A673 (cell line): ENCODE results near the gene CDK17. TPM values are rescaled to one million over a fixed set of nuclear protein-coding genes. Genes with fewer than 3 reads are reported as not detected.
A peak's percentile ranks its signal among the peaks of the same experiment; 100 is the strongest.
"Not testable (repeated sequence)": the region's sequence is repeated elsewhere in the genome, so short reads cannot be mapped to it uniquely, and the experiment has no call there.

ENCODE experiments used
- BruUV-seq: library from RNA; stranded (reverse); fragments of 400-500 nt; replicated peaks from 2 replicates; lab custom pipeline; 2021; lab: Mats Ljungman, UMichigan
- CTCF ChIA-PET: fragments of 300-600 bp; sonication (Branson Sonifier 250); formaldehyde crosslinking; loops from one replicate; lab custom pipeline; 2022; ENCODE audit warnings: antibody characterized with exemption; lab: Charles Lee
- POLR2A ChIA-PET: fragments of 300-600 bp; sonication (Branson Sonifier 250); formaldehyde crosslinking; loops from one replicate; lab custom pipeline; 2022; ENCODE audit warnings: antibody characterized with exemption; ENCODE audit not compliant: low non-redundant PET; lab: Charles Lee
- DNase-seq: peaks from one replicate; pipeline ENCODE4 v3.0.0-alpha.2; 2015; ENCODE audit warnings: low spot score
- H3K27ac ChIP-seq: fragments of 200-600 bp; sonication (generic); 2 replicates; pipeline ENCODE4 v1.5.1; 2016; ENCODE audit warnings: mixed run types, low read depth, mild to moderate bottlenecking, mixed read lengths, antibody characterized with exemption, low read length; ENCODE audit not compliant: poor library complexity, severe bottlenecking
- H3K27me3 ChIP-seq: fragments of 200-600 bp; sonication (generic); replicated peaks from 2 replicates; pipeline ENCODE4 v1.6.1; 2017; ENCODE audit warnings: mixed run types, low read depth, mild to moderate bottlenecking, mixed read lengths, antibody characterized with exemption, low read length; ENCODE audit not compliant: insufficient read depth, poor library complexity
- H3K36me3 ChIP-seq: fragments of 200-600 bp; sonication (generic); 2 replicates; pipeline ENCODE4 v1.6.1; 2016; ENCODE audit warnings: mixed run types, mild to moderate bottlenecking, mixed read lengths, antibody characterized with exemption, low read length; ENCODE audit not compliant: insufficient read depth, poor library complexity, severe bottlenecking
- H3K4me1 ChIP-seq: fragments of 200-600 bp; sonication (generic); 2 replicates; pipeline ENCODE4 v1.6.1; 2017; ENCODE audit warnings: mixed run types, mild to moderate bottlenecking, mixed read lengths, antibody characterized with exemption, low read length; ENCODE audit not compliant: insufficient read depth, poor library complexity, severe bottlenecking
- H3K4me3 ChIP-seq: fragments of 200-600 bp; sonication (generic); 2 replicates; pipeline ENCODE4 v1.5.1; 2016; ENCODE audit warnings: low read depth, mixed run types, mild to moderate bottlenecking, mixed read lengths, low read length; ENCODE audit not compliant: poor library complexity, severe bottlenecking
- H3K9me3 ChIP-seq: fragments of 200-600 bp; sonication (generic); 2 replicates; pipeline ENCODE4 v1.6.1; 2016; ENCODE audit warnings: mixed run types, low read depth, mild to moderate bottlenecking, mixed read lengths, antibody characterized with exemption, low read length; ENCODE audit not compliant: poor library complexity, severe bottlenecking
- CTCF ChIP-seq: fragments of 300-800, 200-600 bp; sonication (generic); conservative IDR thresholded peaks from 2 replicates; pipeline ENCODE4 v1.5.1; 2017; ENCODE audit warnings: low read depth, mild to moderate bottlenecking, antibody characterized with exemption, low read length, moderate library complexity, mixed read lengths
- EZH2 ChIP-seq: fragments of 200-600 bp; sonication (generic); IDR thresholded peaks from 2 replicates; pipeline ENCODE4 v1.6.1; 2017; ENCODE audit warnings: borderline replicate concordance, low read depth, mild to moderate bottlenecking, mixed read lengths, antibody characterized with exemption, low read length; ENCODE audit not compliant: poor library complexity, severe bottlenecking
- intact Hi-C: fragments of 100-400 bp; cut with micrococcal nuclease; formaldehyde crosslinking; loops from one replicate; pipeline ENCODE4 v1.10.0; 2022; ENCODE audit not compliant: unreplicated experiment
- total RNA-seq: library from RNA; stranded (reverse); gene quantifications from 2 replicates; pipeline ENCODE4 v1.2.3, GENCODE V29; 2021

The CDK17 gene
- total RNA-seq, 1 experiment from 2014 or later: 34.8 TPM

DNA sequence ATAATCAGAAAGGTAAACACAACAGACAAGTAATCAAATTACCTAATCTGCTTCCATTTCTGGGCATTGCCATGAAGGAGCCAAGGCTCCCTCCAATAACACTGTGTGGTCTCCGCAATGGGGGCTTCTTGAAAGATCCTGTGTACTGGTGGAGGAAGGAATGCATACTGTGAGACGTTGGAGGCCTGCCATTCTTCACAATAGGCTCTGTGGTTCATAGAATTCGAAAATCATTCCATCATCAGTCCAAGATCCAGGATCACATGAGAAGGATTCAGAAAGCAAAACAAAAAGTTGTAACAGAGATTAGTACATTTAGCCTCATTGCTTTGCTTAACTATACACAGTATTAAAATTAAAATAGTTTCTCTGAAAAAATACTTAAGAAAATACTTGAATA is 76.3 kb downstream of the CDK17 start:
- no peak overlapping the region for H3K4me3 ChIP-seq
- no peaks in the 10 kb centered on the region for H3K9me3 ChIP-seq
- ChIA-PET CTCF (no interaction called here), POLR2A (no interaction called here)
- H3K4me1 ChIP-seq: no peaks in the 10 kb centered on the region
- H3K27ac ChIP-seq: no peak overlapping the region
- H3K36me3 ChIP-seq: peaks cover 10% of the 10 kb centered on the region
- no peak for TF ChIP-seq EZH2
- no peak for TF ChIP-seq CTCF
- BruUV-seq: no TSS peak
- DNase-seq: no peak
- H3K27me3 ChIP-seq: no peaks in the 10 kb centered on the region
- intact Hi-C loops: no loop called here

DNA sequence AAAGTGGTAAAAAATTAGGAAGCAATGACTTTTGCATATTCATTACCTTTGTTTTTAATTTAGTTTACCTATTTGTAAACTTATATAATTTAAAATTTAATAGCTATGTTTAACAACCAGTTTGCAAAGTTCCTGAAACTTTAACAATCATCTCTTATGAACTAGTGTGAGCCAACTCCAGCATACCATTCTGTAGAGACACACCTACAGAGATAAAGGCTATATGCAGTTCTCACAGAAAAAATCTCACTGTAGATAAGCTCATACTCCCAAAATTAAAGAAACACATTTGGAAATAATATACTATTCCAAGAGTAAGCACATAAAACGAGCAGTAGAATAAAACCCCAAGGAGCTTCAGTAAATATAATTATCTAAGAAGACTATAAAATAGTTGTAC is 77.5 kb downstream of the CDK17 start:
- Histone ChIP-seq H3K4me1 (no peaks in the 10 kb centered on the region), H3K27me3 (no peaks in the 10 kb centered on the region), H3K27ac (no peak overlapping the region), H3K36me3 (peaks cover 10% of the 10 kb centered on the region), H3K4me3 (no peak overlapping the region), H3K9me3 (no peaks in the 10 kb centered on the region)
- intact Hi-C loops: no loop called here
- ChIA-PET CTCF (no interaction called here), POLR2A (no interaction called here)
- no TSS peak for BruUV-seq
- TF ChIP-seq EZH2: no peak
- no peak for TF ChIP-seq CTCF
- no peak for DNase-seq

DNA sequence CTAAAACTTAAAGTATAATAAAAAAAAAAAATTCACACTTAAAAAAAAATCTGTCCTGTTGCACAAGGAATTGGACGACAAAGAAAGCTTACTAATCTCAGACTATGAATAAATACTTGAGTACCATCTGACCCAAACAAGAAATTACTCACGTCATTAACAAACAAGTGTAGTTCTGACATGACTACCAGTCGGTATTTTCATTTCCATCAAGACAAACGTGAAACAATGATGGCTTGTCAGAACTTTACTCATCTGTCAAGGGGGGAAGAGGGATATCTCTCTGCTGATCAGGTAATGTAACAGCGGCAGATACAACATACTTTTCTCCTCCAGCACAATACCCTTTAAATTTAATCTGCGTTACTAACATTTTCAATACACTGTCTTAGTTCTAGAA is 78.3 kb downstream of the CDK17 start:
- H3K9me3 ChIP-seq: no peaks in the 10 kb centered on the region
- H3K36me3 ChIP-seq: peaks cover 10% of the 10 kb centered on the region
- no peak for TF ChIP-seq EZH2
- TF ChIP-seq CTCF: no peak
- no peak overlapping the region for H3K27ac ChIP-seq
- H3K27me3 ChIP-seq: no peaks in the 10 kb centered on the region
- intact Hi-C loops: no loop called here
- DNase-seq: no peak
- H3K4me1 ChIP-seq: no peaks in the 10 kb centered on the region
- BruUV-seq: no TSS peak
- POLR2A ChIA-PET: interaction anchor here (0.6 kb wide), 1 partner anchor 492 kb away, joined by 7 read pairs; no protein-coding TSS in a partner anchor
- CTCF ChIA-PET: no interaction called here
- no peak overlapping the region for H3K4me3 ChIP-seq

- H3K4me3 ChIP-seq, intact Hi-C loops, CTCF ChIA-PET, H3K36me3 ChIP-seq, H3K9me3 ChIP-seq, H3K4me1 ChIP-seq, POLR2A ChIA-PET, DNase-seq, H3K27ac ChIP-seq, H3K27me3 ChIP-seq, BruUV-seq: not testable (repeated sequence)
Observed at GRCh38 chr12:96317801-96318200, 82.4 kb downstream of the CDK17 start.

DNA sequence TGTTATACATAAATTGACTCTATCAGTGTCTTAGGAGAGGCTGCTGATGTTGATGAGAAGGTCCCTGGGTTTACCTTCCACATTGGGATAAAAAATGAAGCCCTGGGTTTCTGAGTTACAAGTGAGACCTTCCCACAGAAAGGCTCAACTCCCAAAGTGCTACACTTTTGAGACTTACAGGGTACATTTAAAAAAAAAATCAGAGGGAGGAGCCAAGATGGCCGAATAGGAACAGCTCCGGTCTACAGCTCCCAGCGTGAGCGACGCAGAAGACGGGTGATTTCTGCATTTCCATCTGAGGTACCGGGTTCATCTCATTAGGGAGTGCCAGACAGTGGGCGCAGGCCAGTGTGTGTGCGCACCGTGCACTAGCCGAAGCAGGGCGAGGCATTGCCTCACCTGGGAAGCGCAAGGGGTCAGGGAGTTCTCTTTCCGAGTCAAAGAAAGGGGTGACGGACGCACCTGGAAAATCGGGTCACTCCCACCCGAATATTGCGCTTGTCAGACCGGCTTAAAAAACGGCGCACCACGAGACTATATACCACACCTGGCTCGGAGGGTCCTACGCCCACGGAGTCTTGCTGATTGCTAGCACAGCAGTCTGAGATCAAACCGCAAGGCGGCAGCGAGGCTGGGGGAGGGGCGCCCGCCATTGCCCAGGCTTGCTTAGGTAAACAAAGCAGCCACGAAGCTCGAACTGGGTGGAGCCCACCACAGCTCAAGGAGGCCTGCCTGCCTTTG is 84.3 kb downstream of the CDK17 start:
- H3K36me3 ChIP-seq, CTCF ChIA-PET, H3K4me1 ChIP-seq, intact Hi-C loops, H3K9me3 ChIP-seq, H3K27ac ChIP-seq, H3K27me3 ChIP-seq, BruUV-seq: not testable (repeated sequence)
- POLR2A ChIA-PET: interaction anchor here (0.6 kb wide), 1 partner anchor 138 kb away, joined by 3 read pairs; no protein-coding TSS in a partner anchor
- peak; percentile 31 for DNase-seq
- peak overlapping the region; percentile 36 for H3K4me3 ChIP-seq
